HS-27A (cell line): ENCODE measurements around the gene FAT2.
"Not testable (repeated sequence)": the region's sequence is repeated elsewhere in the genome, so short reads cannot be mapped to it uniquely, and the experiment has no call there.

Experiments
- DNase-seq: peaks from one replicate; pipeline ENCODE4 v3.0.0-alpha.2; 2012; ENCODE audit warnings: low read depth, missing footprints

The FAT2 gene

DNA sequence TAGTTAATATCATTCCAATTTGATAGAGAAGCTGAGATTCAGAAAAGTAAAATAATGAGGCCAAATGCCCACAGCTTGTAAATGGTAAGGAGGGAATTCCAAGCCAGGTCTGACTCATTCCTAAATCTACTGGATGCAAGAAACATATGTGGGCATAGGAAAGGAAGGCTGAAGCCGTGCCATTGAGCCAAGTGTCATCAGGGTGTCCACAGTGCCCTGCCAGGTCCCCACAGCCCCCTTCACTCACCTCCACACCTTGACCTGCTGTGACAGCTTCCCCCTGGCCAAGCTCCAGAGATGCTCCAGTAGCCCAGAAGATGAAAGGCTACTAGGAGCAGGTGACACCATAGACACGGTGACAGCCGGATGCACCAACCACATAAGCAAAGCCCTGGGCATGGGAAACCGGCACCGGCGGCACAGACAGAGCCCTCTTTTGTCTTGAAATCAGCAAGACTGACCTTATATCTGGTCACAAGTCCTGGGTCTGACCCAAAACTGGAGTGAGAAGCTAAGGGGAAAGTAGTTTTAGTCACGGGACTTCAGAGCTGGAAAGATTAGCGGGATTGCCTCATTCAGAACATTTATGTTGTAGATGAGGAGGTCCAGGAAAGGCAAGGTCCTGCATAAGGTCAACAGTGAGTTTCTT is 20.1 kb upstream of the FAT2 start:
- no peak for DNase-seq

DNA sequence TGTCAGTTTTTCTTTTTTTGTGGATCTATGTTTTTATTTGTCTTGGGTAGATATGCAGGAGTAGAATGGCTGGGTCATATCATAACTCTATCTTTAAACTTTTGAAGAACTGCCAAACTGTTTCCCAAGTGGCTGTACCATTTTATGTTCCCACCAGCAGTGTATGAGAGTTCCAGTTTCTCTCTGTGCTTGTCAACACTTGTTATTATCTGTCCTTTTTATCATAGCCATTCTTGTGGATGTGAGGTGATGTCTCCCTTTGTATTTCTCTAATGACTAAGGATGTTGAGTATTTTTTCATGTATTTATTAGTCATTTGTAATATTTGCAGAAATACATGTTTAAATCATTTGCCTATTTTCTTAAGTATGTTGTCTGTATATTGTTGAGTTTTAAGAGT is 17.4 kb upstream of the FAT2 start:
- DNase-seq, result no peak

DNA sequence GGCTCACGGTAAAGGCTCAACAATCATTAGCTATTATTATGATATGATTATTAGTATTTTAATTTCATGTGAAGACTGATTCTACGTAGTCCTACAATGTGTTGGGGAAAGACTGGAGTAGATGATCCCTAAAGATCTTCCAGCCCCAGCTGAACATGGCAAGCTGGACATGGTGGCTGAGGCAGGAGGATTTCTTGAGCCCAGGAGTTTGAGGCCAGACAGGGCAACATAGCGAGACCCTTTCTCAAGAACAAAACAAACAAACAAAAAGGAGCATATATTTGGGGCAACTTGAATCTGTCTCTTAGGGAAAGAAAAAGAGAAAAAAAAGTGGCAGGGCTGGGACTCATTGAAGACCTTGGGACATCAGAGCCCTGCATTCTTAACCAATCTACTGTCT is 16.2 kb upstream of the FAT2 start:
- no peak for DNase-seq

DNA sequence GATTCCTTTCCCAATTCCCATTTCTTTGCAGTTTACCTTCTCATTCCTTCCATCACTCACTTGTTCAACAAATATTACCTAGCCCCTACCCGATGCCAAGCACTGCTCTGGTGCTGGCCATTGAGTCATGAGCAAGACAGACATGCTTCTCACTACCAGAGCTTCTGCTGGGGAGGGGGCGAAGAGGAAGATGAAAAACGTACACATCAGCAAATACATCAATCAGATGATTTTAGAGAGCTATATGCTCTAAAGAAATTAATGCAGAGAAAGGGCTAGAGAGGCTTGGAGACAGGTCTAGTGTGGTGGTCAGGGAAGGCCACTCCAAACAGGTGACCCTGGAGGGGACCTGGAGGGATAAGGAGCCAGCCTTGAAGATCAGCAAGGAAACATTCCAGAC is 14.4 kb upstream of the FAT2 start:
- no peak for DNase-seq

DNA sequence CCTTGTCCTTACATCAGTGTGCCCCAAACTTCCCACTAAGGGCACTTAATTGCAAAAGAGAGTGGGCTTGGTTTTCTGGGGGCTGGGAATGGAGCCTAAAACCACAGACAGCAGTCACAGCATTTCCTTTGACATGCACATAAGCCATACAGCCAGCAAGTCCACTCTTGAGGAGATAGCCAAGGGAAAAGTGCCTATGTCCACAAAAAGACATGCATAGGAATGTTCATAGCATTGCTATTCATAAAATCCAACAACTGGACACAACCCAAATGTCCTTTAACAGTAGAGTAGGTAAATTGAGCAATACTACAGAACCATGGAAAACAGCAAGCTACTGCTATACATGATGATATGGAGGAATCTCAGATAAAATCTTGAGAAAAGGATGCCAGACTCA is 11.7 kb upstream of the FAT2 start:
- no peak for DNase-seq

DNA sequence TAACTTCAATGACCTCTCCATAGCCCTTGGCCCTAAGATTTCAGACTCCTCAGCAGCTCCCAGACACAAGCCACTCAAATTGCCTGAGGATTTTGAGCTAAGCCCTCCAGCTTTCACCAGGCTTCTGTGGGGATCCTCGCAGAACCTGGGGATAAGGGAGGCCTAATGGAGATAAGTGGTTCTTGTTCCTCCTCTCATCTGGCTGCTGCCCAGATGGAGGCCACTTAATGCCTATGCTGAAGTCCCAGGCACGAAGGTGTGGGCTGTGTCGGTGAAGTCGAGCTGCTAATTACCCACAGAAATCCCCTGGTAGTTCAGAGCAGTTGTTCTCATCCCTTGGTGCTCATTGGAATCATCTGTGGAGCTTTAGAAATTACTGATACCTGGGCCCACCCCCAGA is 10.3 kb upstream of the FAT2 start:
- DNase-seq, result no peak

DNA sequence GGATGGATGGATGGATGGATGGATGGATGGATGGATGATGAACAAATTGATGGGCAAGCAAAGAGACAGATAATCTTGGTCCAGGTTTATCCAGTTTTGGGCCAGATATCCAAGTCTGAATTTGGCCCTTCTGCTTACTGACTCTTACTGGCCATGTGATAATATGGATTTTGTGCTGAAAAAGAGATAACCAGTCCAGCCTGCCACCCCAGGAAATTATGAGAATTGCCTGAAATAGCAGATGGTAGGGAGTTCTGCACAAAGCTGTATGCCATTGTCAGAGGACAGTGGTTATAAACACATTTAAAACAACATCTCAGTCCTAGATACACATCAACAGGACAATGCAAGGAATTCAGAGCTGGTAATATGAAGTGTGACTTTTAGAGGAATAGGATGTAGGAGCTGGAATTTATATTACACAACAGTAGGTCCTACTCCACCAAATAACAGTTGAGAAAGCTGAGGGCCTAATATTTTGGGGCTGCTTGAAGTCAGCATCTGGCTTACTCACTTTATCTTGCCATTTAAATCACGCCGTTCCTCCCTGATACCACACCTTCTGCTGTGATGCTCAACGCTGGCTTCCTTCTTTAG is 9.0 kb upstream of the FAT2 start:
- no peak for DNase-seq

DNA sequence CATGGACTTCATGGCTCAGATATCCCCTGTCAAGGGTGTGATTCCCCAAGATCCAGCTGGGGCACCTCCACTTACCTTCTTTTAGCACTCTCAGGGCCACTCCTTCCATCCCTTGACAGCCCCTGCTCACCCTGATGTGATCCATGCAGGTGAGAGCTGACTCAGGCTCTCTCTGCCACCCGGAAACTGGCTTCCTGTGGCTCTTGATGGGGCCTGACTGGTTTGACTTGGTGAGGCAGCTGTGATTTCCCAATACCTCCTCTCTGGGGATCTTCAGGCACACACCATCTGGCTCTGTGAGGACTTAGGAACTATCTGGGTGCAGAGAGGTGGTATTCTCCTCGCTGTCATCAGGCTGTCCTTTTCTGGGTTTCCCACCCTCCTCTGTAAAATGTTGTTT is 7.9 kb upstream of the FAT2 start:
- DNase-seq, result no peak

DNA sequence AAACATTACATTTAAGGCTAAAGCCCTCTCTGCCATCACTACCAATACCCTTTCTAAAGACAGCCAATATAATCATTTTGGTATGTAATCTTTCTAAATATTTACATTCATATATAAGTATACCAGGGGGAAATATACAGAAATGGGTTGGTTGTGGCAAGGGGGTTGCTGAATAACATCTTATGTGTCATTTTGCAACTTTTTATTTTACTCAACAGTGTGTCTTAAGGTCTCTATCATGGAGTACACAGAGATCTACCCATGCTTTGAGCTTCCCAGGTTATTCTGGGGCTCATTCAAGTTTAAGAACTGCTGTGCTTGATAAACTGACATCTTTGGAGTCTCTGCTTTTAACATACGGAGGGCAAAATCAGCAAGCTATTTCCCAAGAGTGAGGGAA is 7.4 kb upstream of the FAT2 start:
- no peak for DNase-seq

DNA sequence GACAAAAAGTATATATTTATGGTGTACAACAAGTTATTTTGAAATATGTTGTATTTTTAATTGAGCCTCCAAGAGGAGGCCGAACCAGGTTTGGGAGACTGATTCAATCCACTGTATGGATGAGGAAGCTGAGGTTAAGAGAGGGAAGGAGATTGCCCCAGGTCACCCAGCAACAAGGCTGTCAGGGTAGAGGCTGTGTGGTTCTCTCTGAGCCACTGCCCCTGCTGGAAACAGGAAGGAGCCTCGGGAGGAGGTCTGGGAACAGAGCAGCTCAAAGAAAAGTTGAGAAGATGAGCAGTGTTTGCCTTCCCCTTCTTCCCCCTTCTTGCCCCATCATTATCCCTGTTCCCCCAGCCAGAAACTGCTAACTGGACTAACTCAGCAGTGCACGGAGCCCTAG is 6.6 kb upstream of the FAT2 start:
- DNase-seq, result no peak

DNA sequence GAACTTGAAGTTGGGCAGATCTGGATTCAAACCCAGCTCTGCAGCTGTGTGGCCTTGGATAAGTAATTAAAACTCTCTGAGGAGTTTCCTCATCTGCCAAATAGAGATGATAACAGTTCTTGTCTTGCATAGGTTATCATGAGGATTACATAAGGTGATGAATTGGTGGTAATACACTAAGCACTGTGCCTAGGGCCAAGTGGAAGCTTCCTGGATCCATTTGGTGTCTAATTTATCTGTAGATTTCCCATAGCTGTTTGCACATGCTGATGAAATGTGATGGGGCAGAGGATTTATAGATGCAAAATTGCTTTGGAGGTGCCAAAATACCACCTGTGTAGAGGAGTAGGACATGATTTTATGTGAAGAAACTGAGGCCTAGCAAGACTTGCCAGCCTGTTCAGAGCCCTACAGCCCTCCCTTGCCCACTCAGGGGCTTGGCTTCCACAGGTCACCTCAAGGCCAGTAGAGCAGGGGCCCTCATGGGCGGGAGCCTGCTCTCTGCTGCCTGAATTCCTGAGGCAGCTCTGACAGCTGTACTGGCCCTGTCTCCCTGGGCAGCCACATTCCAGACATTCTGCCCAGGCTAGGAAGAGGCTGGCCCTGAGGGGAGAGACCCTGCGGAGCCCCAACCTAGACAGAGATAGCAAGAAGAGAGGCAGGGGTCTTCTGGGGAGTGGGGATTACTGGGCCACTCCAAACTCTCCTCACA is 5.9 kb upstream of the FAT2 start:
- DNase-seq, result no peak

DNA sequence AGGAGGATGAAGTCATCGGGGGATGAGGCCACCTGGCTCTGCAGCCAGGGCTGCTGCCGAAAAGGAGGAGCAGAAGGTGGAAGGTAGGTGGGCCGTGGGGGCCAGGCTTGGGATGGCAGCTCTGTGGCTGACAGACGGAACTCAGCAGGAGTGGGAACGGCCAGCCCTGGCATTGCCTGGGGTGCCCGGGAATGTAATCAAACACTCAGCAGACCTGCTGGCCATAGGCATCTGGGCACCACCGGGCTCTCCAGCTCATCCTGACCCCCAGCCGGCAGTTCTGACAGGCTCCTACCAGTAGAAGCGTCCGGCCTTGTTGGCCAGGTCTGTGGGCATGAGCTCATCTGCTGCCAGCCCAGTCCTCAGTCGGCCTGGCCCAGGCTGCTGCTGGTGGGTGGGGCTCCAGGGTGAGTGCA is 4.3 kb upstream of the FAT2 start:
- DNase-seq, result no peak

DNA sequence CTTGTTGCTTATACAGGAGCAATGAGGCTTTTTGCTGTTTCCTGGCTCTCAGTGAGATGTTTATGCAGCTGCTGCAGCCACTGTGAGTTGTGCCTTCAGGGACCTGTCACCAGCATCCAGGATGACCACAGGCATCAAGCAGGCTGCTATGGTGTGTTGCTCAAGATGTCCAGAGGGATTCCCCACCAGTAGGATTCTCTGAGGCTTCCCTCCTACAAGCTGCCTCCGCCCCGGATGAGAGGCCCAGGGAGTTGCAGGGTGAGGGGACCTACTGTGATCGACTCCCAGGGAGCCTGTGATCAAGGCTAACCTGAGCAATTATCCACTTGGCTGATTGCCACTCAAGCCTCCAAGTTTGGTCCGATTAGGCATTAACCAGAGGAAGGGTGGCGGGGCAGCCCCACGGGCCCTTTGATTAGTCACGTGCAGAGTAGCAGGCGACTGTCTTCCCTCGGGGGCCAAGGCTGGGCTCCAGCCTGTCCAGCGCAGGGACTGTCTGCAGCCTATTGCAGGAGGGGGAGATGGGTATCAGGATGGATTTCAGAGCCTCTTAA is 1.8 kb upstream of the FAT2 start:
- DNase-seq, result no peak

DNA sequence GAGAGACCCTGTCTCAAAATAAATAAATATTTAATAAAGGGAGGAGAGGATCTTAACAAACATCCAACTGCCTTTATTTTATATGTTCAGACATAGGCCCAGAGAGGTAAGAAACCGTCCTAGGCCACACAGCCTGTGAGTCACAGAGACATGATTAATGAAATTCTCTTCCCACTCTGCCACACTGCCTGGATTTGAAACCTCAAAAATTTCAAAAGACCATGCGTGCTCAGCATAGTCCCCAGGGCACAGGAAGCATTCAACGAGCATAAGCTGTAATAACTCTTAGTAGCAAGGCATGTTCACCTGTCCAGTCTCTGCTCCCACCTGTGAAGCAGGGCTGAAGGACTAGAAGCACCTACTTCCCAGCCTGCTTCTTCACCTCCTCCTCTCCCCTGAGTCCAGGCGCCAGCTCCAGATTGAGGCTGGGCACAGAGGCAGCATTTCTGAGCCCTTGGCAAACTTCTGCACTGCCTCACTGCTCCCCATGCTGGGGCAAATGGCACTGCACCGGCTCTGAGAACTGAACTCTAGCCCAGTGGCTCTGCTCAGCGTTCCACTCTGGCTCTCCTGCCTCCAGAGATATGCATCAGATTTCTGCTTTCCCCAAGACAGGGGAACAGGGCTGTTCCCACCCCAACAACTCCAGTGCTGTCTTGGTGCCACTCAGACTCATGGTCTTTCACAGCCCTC is 1.1 kb downstream of the FAT2 start:
- DNase-seq, result no peak

DNA sequence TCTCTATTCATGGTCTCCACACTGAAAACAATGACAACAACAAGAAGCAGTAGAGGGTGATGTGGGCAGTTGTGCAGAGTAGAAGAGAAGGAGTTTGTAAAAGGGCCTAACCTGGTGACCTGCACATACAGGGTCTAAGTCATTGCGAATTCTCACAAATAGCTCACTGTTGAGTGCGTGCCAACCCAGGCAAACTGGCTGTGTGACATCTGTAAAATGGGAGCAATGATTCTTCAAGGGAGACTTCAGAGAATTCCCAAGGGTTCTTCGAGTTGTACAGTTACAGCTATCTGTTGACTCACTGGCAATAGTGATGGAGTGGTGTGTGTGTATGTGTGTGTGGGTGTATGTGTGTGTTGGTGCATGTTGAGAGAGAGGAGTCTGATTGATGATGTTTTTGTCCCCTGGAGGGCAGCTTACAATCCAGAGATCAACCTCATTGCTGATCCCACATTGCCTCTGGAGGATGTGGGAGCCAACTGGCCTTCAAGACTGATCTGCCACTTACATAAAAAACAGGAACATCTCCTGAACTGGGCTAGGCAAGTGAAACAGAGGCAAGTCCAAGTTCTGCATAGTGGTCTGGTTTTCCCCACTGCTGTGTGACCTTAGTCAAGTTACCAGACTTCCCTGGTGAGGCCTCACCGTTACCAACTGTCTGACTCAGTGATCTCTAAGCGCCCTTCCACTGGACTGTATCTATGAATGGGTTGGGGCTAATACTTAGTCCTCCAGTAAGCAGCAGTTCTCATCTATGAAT is 3.2 kb downstream of the FAT2 start:
- DNase-seq, result no peak

DNA sequence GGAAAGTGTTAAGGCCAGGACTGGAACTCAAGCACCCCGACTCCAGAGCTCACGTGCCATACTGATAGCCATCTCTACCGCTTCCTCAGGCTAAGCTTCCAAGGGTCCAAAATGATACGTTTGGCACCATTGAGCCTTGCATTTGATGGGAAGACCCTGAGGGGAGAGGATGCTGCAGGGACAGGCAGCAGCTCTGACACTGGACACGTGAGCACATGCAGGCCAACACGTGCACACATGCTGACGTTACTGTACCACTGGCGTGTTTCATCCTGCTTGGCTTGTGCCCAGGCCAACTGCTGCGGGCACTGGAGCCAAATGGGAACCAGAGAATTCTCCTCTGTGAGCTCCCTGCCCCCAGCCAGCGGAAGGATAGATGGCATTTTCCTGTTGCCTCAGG is 5.2 kb downstream of the FAT2 start:
- no peak for DNase-seq

DNA sequence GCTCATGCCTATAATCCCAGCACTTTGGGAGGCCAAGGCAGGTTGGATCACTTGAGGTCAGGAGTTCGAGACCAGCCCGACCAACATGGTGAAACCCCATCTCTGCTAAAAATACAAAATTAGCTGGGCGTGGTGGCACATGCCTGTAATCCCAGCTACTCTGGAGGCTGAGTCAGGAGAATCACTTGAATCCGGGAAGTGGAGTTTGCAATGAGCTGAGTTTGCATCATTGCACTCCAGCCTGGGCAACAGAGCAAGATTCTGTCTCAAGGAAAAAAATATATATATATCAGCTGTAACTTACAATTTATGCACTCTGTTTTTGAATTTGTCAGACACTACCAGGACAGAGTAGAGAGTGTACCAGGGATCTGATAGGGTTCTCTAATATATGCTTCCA is 5.8 kb downstream of the FAT2 start:
- DNase-seq, result not testable (repeated sequence)

DNA sequence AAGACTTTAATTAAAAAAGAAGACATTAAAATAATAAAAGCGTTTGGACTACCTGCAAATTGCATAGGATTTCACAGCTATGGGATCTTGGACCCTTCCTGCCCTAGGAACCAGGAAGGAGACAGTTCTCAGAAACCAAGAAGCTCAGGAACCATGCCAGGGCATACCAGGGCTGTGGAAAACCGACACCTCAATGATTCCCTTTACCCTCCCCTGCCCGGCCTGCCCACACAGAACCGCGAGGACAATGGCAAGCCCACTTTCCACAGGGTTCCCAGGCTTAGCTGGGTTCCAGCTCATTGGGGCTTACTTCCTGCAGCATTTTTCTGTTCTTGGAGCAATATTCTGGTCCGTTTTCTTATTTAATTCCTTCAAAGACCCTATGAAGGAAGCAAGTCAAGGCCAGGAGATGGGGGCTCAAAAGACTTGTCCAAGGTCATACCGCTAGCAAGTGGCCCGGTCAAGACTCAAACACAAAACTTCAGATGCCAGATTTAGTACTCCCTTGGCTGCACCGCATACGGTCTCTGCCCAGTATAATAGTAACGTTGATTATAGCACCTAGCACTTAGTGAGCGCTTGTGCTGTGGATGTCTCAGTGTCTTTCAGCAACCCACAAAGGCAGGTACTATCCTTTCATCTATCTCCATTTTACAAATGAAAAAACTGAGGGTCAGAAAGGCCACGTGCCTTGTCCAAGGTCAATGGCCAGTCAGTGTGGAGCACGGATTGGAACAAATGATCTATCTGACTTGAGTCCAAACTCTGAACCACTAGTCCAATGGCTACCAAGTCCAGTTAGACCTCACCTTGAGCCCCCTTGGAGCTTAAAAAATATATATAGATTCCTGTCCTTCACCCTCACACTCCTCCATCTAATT is 6.8 kb downstream of the FAT2 start:
- DNase-seq, result no peak

DNA sequence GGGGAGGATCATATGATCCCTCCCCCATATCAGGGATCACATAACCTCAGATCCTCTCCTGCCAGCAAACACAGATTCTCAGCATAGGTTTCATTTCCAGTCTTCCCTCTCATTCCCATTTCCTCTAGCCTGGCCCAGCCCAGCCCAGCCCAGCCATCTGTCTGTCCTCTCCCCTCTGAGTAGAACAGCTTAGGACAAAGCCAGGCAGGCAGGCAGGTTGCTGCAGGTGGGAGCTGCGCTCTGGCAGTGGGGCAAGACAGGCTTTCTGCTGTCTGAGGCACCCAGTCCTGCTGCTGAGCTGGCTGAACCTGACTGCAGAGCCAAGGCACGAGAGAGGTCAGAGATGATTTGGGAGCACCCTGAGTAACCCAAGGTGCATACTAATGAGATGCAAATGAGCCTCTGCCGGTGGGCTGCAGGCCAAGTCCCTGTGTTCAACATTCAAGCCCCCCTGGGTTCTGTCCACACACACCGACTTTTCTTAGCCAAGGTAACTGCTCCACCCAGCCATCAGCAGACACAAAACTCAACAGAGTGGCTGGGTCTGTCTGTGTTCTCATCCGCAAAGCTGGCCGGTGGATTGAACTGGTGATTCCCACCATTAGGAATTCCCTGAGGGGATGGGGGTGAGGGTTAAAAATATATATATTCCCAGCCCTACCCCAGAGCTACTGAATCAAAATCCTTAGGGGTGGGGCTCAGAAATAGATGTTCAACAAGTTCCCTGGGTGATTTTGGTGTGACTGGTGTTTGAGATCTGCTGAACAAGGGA is 9.1 kb downstream of the FAT2 start:
- no peak for DNase-seq

DNA sequence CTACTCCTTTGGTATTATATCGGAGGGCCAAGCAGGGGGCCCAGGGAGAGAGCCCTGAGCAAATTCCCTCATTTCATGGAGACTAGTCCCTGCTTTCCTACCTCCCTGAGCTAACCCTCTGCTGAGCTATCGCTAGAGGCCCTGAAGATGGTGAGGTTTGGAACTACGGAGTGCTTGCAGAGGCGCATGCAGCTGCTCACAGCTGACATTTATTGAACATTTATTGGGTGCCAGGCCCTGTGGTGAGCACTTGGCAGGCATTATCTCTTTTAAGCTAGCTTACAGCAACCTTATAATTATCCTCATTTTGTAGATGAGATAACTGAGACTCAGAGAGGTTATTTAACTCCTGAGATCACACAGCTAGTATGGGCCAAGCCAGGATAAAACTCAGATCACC is 9.8 kb downstream of the FAT2 start:
- DNase-seq, result no peak
